ENCODE measurements around the gene ZNF319.

ZNF319 gene

DNA sequence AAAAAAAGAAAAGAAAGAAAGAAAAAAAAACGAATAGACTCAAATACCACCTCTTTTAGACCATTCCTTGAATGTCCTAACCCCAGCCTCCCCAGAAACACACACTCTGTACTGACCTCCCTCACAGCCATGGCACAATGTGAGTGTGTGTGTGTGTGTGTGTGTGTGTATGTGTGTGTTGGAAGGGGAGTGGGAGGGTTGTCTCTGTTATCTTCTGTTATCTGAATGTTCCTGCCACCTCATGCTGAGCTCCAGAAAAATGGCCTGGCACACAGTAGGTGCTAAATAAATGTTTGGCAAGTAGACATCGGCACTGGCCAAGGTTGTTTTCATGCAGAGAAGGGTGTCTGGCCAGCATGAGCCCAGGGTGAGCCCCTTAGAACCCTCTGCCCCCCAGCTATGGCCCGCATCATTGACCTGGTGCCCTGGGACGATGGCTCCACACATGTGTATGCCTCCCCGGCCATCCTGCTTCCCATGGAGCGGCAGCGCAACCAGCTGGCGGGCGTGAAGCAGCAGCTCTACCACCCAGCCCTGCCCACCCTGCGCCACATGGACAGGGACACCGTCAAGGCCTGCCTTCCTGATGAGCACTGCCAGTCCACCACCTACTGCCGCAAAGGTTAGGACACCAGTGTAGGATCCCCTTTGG lies 22.9 kb downstream of the ZNF319 start:
- DNase-seq (ENCODE audit: low read depth in 2 of 2) = no peak

DNA sequence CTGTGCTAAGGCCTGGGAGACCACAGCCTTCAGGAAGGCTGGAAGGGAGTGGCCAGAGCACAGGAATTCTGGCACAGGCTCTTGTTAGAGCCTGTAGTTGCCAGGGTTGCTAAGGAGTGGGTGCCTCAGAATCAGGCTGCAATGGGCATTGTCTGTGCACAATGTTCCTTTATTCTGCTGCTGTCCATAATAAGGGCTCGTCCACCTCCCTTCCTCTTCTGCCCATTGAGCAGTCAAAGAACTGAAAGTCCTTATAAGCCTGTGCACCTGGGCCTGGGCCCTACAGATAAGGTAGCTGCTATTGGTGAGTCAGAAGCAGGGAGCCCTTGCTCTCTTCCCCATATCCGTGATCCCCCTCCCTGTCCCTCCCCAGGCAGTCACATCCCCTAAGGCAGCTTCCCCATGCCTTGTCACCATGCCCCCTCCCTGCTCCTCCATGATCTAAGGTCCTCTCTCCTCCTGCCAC lies 24.1 kb downstream of the ZNF319 start:
- no peak for DNase-seq (ENCODE audit: low read depth in 2 of 2)

DNA sequence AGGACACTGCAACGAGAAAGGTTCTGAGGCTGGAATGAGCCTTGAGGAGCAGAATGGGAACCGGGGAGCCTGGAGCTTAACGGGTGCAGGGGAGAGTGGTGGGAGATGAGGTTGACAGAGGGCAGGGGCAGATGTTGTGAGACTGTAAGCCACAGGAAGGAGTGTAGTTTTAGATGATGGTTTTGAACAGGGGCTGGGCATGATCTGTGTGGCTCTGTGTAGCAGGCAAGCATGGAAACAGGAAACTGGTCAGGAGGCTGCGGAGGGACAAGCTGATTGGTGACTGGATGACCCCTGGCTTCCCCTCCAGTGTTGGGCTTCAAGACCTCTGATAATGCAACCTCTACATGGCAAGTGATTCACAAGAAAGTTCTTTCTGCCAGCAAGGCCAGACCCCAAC lies 28.2 kb downstream of the ZNF319 start:
- no peak for DNase-seq (ENCODE audit: low read depth in 2 of 2)

DNA sequence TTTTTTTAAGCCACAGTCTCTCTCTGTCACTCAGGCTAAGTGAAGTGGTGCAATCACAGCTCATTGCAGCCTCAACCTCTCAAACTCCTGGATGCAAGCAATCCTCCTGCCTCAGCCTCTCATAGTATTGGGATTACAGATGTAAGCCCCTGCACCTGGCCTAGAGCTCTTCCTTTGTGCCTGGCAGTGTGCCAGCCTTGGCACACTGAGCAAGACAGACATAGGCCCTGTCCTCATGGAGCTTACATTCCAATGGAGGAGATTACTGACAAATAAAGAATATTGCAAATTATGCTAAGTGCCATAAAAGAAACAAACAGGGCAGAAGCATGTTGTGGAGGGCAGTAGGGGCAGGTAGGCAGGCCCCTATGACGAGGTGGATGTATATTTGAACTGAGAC lies 28.6 kb downstream of the ZNF319 start:
- DNase-seq (ENCODE audit: low read depth in 2 of 2) = no peak

DNA sequence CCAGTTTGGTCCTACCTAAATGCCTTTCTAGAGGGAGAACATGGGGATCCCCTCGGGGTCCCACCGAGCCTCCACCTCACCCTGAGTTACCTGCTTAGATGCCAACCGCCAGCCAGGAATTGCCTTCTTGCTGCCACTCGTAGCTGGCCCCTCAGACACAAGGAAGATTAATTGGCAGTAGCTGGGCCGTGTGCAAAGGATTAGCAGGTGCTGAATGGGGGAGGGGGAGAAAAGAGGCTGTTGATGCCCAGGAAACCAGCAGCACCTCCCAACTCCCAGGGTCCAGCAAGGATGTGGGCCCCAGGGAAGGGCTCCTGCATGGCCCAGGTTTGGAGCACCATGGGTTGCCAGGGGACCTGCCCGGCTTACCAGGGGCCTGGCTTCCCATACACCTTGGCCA lies 29.5 kb downstream of the ZNF319 start, which contains the start of gene CNGB1:
TSS of gene CNGB1 (minus strand) at position 159 of the 400 bp plus-strand sequence. CDS start 3,842 bp downstream, outside the sequence.
- no peak for DNase-seq (ENCODE audit: low read depth in 2 of 2)

DNA sequence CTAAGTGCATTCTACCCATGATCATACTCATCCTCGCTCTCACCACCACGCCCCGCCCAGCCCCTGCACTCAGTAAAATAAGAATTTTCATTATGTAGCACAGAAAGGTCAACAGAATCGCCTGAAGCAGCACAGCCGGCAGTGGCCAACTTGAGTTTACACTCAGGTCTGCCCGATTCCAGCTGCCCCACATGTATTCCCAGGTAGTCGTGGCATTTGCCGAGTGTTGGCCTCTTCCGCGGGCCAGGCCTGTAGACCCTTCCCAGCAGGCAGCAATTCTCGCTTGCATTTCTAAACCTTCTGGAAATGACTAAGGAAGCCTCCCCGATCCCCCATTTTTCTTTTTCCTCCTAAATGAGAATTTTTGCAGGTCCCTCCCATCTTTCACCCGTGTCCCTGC lies 30.2 kb downstream of the ZNF319 start:
- no peak for DNase-seq (ENCODE audit: low read depth in 2 of 2)

DNA sequence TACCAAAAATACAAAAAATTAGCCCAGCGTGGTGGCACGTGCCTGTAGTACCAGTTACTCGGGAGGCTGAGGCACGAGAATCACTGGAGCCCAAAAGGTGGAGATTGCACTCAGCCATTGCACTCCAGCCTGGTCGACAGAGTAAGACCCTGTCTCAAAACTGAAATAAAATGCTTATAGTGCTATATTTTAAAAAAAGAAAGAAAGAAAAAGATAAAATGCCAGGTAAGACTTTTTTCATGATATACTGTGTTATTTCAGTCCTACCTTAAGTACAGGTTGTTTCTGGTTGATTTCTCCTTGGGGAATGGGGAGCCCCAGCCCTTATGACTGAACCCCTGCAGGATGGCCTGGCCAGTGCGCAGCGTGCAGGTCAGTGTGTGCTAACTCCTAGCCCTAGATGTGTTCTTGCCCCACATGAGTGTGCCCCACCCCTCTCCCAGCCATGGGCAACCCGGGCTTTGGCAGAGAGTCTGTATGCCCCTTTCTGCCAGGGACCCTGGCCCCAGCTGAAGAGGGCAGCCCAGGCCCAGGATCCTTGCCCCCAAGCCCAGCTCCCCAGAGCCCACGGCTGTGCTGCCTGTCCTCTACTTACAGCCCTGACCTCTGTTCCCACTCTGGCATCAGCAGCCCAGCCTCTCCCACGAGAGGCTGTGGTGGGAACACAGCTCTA lies 30.9 kb downstream of the ZNF319 start:
- DNase-seq (ENCODE audit: low read depth in 2 of 2) = no peak

DNA sequence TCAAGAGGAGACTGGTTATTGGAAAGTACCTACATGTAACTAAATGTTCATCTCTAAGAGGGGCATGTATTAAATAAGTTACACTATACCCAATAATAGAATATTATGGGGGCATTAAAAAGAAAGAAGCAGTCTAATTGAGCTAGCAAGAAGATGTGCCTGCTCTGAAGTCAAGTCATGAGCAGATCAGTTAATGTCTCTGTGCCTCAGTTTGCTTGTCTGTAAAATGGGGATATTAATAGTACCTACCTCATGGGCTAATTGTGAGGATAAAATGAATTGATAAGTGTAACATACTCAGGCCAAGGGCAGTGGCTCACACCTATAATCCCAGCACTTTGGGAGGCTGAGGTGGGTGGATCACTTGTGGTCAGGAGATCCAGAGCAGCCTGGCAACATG lies 32.6 kb downstream of the ZNF319 start:
- no peak for DNase-seq (ENCODE audit: low read depth in 2 of 2)

DNA sequence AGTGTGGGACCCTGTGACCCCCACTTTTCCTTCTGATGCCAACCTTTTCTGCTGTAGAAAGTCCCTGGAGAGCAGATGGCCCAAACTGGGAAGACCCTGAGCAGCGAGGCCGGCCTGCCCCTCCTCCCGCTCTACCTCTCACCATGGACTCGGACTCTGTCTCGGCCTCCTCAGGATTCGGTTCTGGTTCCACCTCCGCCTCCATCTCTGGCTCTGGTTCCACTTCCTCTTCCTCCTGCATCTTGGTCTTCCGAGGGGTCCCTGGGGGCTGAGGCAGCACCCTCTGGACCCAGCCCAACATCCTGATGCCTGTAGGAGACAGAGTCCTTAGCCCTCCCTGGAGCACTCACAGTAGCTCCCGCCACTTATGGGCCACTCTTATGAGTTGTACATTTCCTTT lies 33.5 kb downstream of the ZNF319 start:
- DNase-seq (ENCODE audit: low read depth in 2 of 2) = no peak

DNA sequence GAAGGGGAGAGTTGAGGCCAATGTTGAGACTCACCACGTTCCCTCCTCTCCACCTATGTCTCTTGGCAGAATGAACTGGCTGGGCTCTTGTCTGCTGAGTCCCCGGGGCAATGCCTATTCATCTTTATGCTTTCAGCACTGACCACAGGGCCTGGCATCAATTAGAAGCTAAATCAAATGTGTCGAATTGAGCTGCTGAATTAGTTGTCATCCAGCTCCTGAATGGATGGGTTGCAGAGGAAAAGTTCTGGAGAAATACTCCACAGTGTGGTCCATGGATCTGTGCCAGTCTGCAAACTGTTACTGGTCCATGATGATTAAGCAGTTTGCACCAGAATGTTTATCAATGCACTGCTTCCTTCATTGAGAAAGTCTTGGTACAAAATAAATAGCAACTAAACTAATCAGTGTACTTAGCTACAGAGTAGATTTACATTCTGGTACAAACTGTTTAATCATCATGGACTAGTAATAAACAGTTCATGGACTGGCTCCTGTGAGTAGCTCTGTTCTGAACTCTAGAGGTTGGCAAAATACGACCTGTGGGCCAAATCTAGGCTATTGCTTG lies 34.2 kb downstream of the ZNF319 start:
- no peak for DNase-seq (ENCODE audit: low read depth in 2 of 2)

DNA sequence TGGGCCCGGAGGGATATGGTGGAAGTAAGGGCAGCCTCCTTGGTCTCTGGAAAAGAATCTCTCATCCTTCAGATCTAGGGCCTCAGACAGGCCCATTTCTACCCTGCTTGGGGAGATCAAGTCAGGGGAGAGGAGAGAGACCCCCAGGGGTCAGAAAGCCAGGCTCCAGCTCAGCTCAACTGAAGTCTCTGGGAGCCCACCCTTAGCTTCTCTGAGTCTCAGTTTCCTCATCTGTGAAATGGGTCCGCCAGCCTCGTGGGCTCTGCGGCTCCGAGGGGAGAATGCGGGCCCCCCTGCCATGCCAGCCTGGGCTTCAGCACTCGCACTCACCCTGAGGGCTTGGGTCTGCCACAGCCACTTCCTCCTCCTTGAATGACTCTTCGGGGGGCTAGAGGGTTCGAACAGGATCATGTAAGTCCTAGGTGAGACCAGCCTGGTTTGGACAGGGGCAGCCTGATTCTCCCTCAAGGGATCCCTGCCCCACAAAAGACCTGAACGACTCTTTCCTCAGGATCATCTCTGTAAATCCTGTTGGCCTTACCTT lies 36.2 kb downstream of the ZNF319 start:
- DNase-seq (ENCODE audit: low read depth in 2 of 2) = no peak

DNA sequence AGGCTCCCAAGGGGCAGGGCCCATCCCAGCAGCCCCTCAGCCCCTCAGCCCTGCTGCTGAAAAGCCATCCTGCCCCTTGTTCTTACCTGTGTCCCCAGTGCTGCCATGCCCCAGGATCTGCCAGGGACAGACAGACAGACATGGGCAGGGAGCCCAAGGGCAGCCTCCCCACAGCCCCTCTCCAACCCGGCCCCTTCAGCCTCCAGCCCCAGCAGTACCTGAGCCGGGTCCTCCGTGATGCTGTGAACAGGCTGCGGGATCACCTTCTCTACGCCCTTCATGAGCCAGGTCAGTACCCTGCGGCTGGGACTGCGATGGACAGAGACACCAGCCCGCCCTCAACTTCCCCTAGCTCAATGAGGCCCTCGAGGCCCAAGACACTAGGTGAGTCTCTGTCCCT lies 37.7 kb downstream of the ZNF319 start:
- no peak for DNase-seq (ENCODE audit: low read depth in 2 of 2)

DNA sequence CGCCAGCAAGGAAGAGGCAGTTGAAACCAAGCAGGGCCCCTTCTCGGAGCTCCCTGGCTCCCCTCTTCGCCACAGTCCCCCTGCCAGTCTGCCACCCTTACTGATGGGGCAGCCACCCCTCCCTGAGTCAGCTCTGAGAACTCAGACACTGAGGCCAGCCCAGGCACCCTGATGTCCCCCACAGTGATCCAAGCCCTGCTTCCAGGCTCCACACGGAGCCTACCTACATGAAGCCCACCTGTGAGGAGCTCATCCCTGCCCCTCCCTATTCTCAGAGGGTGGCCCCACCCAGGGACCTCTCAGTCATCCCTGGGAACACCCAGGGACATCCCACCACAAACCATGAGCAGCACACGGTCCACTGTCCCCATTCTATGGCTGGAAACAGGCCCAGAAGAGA lies 38.4 kb downstream of the ZNF319 start:
- DNase-seq (ENCODE audit: low read depth in 2 of 2) = no peak

DNA sequence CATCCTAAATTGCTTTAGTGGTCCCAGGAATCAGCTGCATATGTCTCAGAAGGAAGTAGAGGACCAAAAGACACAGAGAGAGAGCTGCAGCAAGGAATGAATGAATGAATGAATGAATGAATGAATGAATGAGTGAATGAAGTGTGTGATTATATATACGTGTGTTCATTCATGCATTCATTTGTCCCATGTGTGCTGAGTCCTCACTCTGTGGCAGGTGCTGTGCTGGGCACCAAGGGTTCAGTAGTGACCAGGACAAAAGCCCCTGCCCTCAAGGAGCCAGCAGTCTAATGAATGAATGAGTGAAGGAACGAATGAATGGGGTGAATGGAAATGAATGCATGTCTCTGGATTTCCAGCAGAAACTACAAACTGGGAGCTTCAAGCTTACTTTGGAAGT lies 38.9 kb downstream of the ZNF319 start:
- DNase-seq (ENCODE audit: low read depth in 2 of 2) = no peak

DNA sequence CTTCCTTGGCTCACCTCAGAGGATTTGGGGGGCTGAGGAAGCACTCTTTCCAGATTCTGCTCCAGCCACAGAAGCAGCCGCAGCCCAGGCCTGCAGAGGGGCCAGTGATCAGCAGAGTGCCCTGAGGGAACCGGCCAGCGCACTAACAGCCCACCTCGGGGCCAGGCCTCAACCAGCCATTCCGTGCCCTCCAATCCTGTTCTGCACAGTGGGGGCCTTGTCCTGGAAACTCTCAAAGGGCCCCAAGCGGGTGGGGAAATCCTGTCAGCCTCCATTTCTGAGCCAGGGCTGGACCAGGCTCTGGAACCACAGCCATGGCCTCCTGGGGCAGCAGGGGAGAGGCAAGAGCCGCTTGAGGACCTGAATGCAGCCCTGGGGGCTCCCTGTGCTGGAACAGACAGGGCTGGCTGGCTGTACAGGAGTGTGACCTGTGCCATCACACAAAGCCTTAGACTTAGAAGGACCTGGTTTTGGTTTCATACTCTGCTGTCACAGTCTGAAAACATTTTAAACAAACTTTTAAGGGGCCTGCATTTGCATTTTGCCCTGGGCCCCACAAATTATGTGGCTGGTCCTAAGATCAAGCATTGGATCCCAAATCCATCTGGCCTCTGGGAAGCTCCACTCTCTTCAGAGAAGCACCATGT lies 39.5 kb downstream of the ZNF319 start:
- no peak for DNase-seq (ENCODE audit: low read depth in 2 of 2)

DNA sequence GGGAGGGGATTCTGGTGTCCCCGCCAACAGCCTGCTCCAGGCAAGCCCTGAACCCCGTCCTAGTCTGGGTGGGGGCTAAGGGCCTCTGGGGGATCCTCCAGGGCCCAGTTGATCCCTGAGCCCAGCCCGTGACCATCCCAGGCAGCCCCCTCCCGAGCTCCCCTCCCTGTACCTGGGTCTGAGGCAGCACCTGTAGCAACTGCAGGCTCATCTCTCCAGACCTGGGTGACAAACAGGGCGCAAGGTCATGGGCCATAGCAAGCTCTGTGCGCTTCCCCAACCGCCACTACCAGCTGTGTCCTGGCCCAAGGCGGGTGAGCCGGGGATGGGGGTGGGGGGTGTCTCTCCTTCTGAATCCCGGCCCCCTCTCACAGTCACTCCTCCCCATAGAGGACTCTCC lies 40.2 kb downstream of the ZNF319 start:
- no peak for DNase-seq (ENCODE audit: low read depth in 2 of 2)

DNA sequence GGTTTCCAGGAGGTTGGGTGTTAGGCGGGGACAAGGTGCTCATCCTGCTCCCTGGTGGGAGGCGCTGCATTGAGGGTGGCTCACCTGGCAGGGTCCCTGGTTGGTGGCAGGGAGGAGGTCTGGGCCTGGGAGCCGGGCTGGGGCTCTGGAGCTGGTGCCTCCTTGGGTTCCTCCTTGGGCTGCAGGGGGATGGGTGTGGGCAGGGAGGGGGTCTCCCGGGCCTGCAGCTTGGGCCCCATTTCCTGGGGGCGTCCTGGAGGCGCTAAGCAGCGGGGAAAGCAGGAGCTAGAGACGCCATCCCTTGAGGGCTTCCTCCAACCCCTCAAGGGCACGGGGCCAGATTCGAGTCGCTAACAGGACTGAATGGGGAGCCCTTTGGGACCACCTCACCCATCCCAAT lies 40.7 kb downstream of the ZNF319 start:
- no peak for DNase-seq (ENCODE audit: low read depth in 2 of 2)

DNA sequence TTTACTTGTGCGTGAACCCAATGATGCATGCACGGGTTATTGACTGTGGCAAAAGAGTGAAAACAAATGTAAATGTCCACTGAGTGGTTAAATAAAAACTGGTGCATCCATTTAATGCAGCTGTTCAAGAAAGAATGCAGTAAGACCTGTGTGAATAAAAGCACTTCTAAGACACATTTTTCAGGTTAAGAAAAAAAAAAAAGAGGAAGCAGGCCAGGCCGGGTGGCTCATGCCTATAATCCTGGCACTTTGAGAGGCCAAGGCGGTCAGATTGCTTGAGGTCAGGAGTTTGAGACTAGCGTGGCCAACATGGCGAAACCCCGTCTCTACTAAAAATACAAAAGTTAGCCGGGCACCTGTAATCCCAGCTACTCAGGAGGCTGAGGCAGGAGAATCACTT lies 41.4 kb downstream of the ZNF319 start:
- no peak for DNase-seq (ENCODE audit: low read depth in 2 of 2)

DNA sequence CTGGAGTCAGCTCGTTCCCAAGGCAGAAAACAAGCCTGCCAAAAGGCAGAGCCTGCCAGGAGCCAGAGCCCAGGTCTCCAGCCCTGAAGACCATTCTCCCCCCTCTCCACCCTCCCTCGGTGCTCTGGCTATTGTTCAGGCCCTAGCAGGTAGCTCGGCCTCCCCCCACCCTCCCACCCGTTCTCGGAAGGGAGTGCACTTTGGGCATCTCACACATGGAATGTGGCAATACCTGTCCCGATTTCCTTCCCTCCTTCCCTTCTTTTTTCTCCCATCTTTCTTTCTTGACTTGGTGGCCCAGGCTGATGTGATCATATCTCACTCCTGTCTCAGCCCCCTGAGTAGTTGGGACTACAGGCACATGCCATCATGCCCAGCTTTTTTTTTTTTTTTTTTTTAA lies 41.9 kb downstream of the ZNF319 start:
- DNase-seq (ENCODE audit: low read depth in 2 of 2) = no peak

DNA sequence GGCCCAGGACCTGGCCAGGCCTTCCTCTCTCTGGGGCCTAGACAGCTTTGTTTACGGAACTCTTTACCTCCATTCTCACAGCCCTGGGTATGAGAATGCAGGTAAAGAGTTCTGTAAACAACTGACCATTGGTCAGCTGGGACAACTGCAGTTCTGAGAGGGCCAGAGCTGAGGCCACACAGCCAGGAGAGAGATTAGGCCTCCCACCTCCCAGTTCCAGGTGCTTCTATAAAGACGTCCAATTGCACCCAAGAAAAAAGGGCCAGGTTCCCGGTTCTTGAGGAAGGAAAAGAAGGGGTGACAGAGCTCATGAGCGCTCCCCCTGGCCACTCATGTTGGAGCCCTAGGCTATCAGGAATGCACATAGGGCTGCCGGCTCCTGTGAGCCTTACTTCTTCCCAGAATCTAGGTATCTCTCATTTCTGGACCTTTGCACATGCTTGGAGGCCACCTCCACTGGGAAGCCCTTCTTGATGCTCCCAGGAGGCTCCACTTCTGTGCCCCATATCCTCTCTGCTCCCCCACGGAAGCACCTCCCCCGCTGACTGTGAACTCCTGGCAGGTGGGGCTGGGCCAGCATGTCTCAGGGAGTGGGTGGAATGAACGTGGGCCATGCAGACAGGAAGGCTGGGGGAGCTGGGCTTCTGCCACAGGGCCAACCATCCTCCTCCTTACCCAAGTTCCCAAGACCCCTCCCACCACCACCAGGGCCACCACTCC lies 42.6 kb downstream of the ZNF319 start:
- no peak for DNase-seq (ENCODE audit: low read depth in 2 of 2)

DNA sequence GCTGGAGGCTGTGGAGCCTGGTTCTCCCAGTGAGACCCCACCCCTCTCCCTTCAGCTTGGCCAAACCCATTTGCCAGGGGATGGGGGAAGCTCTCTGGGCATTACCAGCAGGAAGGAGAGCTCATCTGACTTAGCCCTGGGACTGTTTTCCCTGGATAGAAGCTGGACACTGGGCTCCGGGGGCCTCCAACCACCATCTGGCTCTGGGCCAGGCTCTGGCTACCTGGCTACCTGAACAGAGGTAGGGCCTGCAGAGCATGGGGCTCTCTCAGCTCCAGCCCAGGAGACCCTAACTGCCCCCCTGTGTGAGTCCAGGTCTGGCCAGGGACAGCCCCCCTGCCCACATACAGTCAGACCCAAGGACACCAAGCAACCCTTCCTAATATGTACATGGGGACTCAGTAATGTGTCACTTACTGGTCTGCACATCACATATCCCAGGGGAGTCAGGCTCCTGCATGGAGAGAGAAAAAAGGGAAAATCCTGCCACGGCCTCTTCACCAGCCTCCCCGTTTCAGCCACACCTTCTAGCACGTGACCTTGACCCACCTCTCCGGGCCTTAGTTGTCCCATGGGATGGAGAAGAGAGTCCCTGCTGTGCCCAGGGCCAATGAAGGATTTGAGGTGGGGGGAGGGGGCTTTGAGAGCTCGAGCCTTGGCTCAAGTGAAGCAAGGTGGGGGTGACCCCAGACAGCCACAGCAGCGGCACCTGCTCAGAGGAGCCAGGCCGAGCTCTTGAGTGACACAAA lies 43.4 kb downstream of the ZNF319 start:
- DNase-seq (ENCODE audit: low read depth in 2 of 2) = no peak

All from stimulated activated CD8-positive, alpha-beta memory T cell treated with anti-CD3 and anti-CD28 coated beads, Interleukin-7, amount 100 ng/mL, for 4 hours (primary cell).